HPDE6-E6E7 (cell line): Measurements from ENCODE around the gene ZCCHC12.

Source experiments
- DNase-seq: peaks from one replicate; pipeline ENCODE4 v3.0.0; 2011; ENCODE audit warnings: missing footprints; ENCODE audit errors: extremely low spot score

ZCCHC12 gene

GRCh38 chrX:118867251-118867650 is 43.6 kb downstream of the ZCCHC12 start:
- DNase-seq, result no peak

- no peak for DNase-seq
These were observed 48.5 kb downstream of the ZCCHC12 start for GRCh38 chrX:118872102-118872566.
